Osteoblast (primary cell): ENCODE data around the gene PTPRT. TPM values are rescaled to one million over a fixed set of nuclear protein-coding genes. Genes with fewer than 3 reads are reported as not detected.

Experiments
- DNase-seq: peaks from one replicate; pipeline ENCODE4 v3.0.0; 2011; ENCODE audit warnings: low spot score, mixed read lengths; ENCODE audit not compliant: insufficient read length; ENCODE audit errors: missing footprints
- H2AFZ ChIP-seq: 2 replicates; pipeline ENCODE4 v1.6.0; 2011; ENCODE audit warnings: mild to moderate bottlenecking, low read length
- H3K27ac ChIP-seq: 2 replicates; pipeline ENCODE4 v1.5.1; 2011; ENCODE audit warnings: mild to moderate bottlenecking, low read depth, low read length, moderate library complexity
- H3K27me3 ChIP-seq: 2 replicates; pipeline ENCODE4 v1.6.0; 2012; ENCODE audit warnings: mild to moderate bottlenecking, control low read depth, inconsistent platforms, low read length, moderate library complexity; ENCODE audit not compliant: insufficient read depth
- H3K36me3 ChIP-seq: 2 replicates; pipeline ENCODE4 v1.5.1; 2011; ENCODE audit warnings: mild to moderate bottlenecking, low read length, control low read depth, moderate library complexity; ENCODE audit not compliant: insufficient read depth
- H3K4me1 ChIP-seq: 2 replicates; pipeline ENCODE4 v1.5.1; 2011; ENCODE audit warnings: mild to moderate bottlenecking, low read length, control low read depth, moderate library complexity; ENCODE audit not compliant: insufficient read depth
- H3K4me2 ChIP-seq: 2 replicates; pipeline ENCODE4 v1.6.0; 2011; ENCODE audit warnings: mild to moderate bottlenecking, low read length; ENCODE audit not compliant: insufficient read depth
- H3K4me3 ChIP-seq: fragments of 200-600 bp; sonication (generic); 3 replicates; pipeline ENCODE4 v1.5.1; 2012; ENCODE audit warnings: mild to moderate bottlenecking, low read length, inconsistent platforms; ENCODE audit not compliant: insufficient read depth
- H3K79me2 ChIP-seq: 2 replicates; pipeline ENCODE4 v1.6.0; 2012; ENCODE audit warnings: mild to moderate bottlenecking, low read length, control low read depth, inconsistent platforms; ENCODE audit not compliant: insufficient read depth
- H3K9me3 ChIP-seq: 2 replicates; pipeline ENCODE4 v1.5.1; 2011; ENCODE audit warnings: low read depth, low read length, control low read depth
- H4K20me1 ChIP-seq: 2 replicates; pipeline ENCODE4 v1.6.0; 2012; ENCODE audit warnings: mild to moderate bottlenecking, low read length, control low read depth; ENCODE audit not compliant: insufficient read depth
- total RNA-seq: library from RNA; depleted of rRNA; stranded (reverse); fragments of >200 nt; gene quantifications from 2 replicates; pipeline ENCODE4 v1.2.3, GENCODE V29; 2012
- TF ChIP-seq, protein P1 (sequence below): IDR thresholded peaks from 2 replicates; pipeline ENCODE4 v1.5.1; 2011; ENCODE audit warnings: mild to moderate bottlenecking, low read depth, low read length, moderate library complexity; ENCODE audit errors: extremely low read depth

The PTPRT gene
- total RNA-seq, 1 donor, result not detected

DNA sequence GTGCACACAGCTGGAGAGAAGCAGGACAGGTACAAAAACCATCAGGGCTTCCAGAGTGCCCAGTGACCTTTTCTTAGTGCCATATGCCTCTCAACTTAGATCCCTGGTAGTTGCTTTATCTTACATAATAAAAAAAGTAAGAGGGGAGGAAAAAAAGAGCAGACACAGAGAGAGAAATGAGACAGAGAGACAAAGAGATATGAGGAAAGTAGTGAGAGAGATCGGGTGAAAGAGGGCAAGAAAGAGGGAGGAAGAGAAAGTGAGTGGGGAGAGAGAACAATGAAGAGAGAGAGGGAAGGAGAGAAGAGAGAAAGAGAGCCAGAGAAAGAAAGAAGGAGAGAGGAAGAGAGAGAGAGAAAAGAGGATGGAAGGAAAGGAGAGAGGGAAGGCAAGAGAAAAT, 131.6 kb downstream of the PTPRT start:
- H4K20me1 ChIP-seq, result no peaks in the 10 kb centered on the region
- no peaks in the 10 kb centered on the region for H3K36me3 ChIP-seq
- no peak overlapping the region for H3K27ac ChIP-seq
- no peaks in the 10 kb centered on the region for H3K9me3 ChIP-seq
- no peak overlapping the region for H2AFZ ChIP-seq
- H3K4me2 ChIP-seq, result no peak overlapping the region
- no peak for DNase-seq
- H3K4me3 ChIP-seq, result no peak overlapping the region
- H3K27me3 ChIP-seq, result no peaks in the 10 kb centered on the region
- no peaks in the 10 kb centered on the region for H3K79me2 ChIP-seq
- H3K4me1 ChIP-seq, result no peaks in the 10 kb centered on the region
- TF ChIP-seq, protein P1, sequence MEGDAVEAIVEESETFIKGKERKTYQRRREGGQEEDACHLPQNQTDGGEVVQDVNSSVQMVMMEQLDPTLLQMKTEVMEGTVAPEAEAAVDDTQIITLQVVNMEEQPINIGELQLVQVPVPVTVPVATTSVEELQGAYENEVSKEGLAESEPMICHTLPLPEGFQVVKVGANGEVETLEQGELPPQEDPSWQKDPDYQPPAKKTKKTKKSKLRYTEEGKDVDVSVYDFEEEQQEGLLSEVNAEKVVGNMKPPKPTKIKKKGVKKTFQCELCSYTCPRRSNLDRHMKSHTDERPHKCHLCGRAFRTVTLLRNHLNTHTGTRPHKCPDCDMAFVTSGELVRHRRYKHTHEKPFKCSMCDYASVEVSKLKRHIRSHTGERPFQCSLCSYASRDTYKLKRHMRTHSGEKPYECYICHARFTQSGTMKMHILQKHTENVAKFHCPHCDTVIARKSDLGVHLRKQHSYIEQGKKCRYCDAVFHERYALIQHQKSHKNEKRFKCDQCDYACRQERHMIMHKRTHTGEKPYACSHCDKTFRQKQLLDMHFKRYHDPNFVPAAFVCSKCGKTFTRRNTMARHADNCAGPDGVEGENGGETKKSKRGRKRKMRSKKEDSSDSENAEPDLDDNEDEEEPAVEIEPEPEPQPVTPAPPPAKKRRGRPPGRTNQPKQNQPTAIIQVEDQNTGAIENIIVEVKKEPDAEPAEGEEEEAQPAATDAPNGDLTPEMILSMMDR, result no peak

DNA sequence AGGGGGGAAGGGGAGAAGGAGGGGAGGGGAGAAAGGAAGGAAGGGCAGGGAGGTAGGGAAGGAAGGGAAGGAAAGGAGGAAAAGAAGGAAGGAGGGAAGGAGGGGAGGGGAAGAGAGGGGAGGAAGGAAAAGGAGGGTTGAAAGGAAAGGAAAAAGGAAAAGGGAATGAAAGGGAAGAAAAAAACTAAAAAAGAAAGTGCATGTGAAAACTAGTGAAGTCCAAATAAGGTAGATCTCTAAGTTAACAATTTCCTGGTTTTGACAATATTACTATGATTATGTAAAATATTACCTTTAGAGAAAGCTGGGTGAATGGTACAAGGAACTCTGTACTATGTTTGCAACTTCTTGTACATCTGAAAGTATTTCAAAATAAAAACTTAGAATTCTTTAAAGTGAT, 132.4 kb downstream of the PTPRT start:
- no peaks in the 10 kb centered on the region for H3K27me3 ChIP-seq
- no peaks in the 10 kb centered on the region for H4K20me1 ChIP-seq
- no peak overlapping the region for H3K4me3 ChIP-seq
- H3K27ac ChIP-seq, result no peak overlapping the region
- no peaks in the 10 kb centered on the region for H3K36me3 ChIP-seq
- H2AFZ ChIP-seq, result no peak overlapping the region
- no peak overlapping the region for H3K4me2 ChIP-seq
- TF ChIP-seq, protein P1, result no peak
- no peaks in the 10 kb centered on the region for H3K79me2 ChIP-seq
- no peaks in the 10 kb centered on the region for H3K4me1 ChIP-seq
- H3K9me3 ChIP-seq, result no peaks in the 10 kb centered on the region
- no peak for DNase-seq

DNA sequence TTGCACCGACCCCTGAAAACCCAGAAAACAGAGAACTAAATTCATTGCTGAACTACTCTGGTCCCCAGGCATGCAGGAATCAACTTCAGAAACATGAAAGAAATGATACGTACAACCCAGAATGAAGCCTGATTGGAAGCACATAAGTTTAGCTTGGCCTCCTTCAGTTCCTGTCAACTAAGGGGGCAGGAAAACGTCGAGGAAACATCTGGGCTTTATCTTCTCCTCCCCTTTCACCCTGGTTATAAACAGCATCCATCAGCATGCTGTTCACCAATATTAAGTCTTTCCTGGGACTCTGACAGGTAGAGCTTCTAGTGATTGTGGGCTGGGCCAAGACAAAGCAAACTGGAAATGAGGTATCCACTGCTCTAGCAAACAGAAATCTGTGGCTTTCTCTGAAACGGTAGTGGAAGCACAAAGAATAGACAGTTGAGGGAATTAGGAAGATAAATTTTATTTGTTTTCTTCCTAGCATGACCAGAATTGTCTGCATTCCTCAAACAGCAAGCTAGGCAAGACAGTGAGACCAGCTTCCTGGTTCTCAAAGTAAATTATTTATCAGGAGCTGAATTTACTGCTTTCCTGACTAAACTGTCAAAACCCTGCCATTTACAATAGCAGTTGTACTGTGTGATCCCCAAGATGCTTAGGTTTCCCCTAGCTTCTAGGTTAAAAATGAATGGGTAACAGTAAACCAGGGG, 134.4 kb downstream of the PTPRT start:
- no peak for DNase-seq
- H2AFZ ChIP-seq, result no peak overlapping the region
- no peaks in the 10 kb centered on the region for H4K20me1 ChIP-seq
- no peaks in the 10 kb centered on the region for H3K36me3 ChIP-seq
- H3K4me2 ChIP-seq, result no peak overlapping the region
- H3K27me3 ChIP-seq, result no peaks in the 10 kb centered on the region
- H3K79me2 ChIP-seq, result no peaks in the 10 kb centered on the region
- TF ChIP-seq, protein P1, result no peak
- H3K4me1 ChIP-seq, result no peaks in the 10 kb centered on the region
- H3K4me3 ChIP-seq, result no peak overlapping the region
- no peak overlapping the region for H3K27ac ChIP-seq
- H3K9me3 ChIP-seq, result no peaks in the 10 kb centered on the region

DNA sequence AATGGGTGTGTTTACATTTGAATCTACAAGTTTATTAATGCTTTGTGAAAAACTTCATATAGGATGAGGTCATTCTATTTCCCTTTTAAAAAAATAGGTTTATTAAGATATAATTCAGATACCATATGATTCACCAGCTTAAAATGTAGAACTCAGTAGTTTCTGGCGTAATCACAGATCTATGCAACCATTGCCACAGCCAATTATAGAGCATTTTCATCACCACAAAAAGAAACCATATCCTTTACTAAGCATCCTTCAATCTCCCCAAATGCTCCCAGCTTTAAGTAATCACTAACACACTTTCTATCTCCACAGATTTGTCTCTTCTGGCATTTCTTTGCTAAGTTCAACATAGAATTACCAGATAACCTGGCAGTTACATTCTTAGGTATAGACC, 137.2 kb downstream of the PTPRT start:
- Histone ChIP-seq H2AFZ (no peak overlapping the region), H3K4me1 (no peaks in the 10 kb centered on the region), H4K20me1 (no peaks in the 10 kb centered on the region), H3K4me3 (no peak overlapping the region), H3K79me2 (no peaks in the 10 kb centered on the region), H3K27me3 (no peaks in the 10 kb centered on the region), H3K36me3 (no peaks in the 10 kb centered on the region), H3K4me2 (no peak overlapping the region), H3K27ac (no peak overlapping the region), H3K9me3 (no peaks in the 10 kb centered on the region)
- DNase-seq, result no peak
- TF ChIP-seq, protein P1, result no peak
